GM12878 (cell line): ENCODE results near the gene R3HDM2. TPM values are rescaled to one million over a fixed set of nuclear protein-coding genes. Genes with fewer than 3 reads are reported as not detected.

Source experiments
- ATAC-seq: fragments of 200-7000 bp; cut with Tn5 transposase; 3 replicates; pipeline ENCODE4 v1.9.1; 2020; ENCODE audit warnings: mild to moderate bottlenecking, moderate library complexity
- BruUV-seq: library from RNA; stranded (reverse); fragments of 400-500 nt; replicated peaks from 2 replicates; lab custom pipeline; 2021; lab: Mats Ljungman, UMichigan
- CTCF ChIA-PET: fragments of 300-600 bp; sonication (Branson Sonifier 250); formaldehyde crosslinking; extraction: SDS; loops from one replicate; lab custom pipeline; 2021; ENCODE audit warnings: inconsistent platforms; lab: Yijun Ruan, JAX
- POLR2A ChIA-PET: fragments of 350-600 bp; formaldehyde crosslinking; extraction: SDS; loops from one replicate; lab custom pipeline; 2021; ENCODE audit warnings: inconsistent platforms; lab: Charles Lee
- RAD21 ChIA-PET: fragments of 300-600 bp; sonication (Branson Sonifier 250); formaldehyde crosslinking; loops from one replicate; lab custom pipeline; 2023; ENCODE audit warnings: antibody characterized with exemption; ENCODE audit not compliant: unreplicated experiment; lab: Charles Lee
- SMC1A ChIA-PET: fragments of 300-600 bp; sonication (Branson Sonifier 250); formaldehyde crosslinking; loops from one replicate; lab custom pipeline; 2023; ENCODE audit not compliant: unreplicated experiment, uncharacterized antibody; lab: Charles Lee
- DNase-seq: peaks from one replicate; pipeline ENCODE4 v3.0.0-alpha.2; 2011; ENCODE audit warnings: low read depth, low spot score
- FAIRE-seq: peaks from 3 replicates; lab custom pipeline; 2011; peaks lifted over from hg19 to GRCh38; lab: Jason Lieb, UNC
- H2AFZ ChIP-seq: 2 replicates; pipeline ENCODE4 v1.6.0; 2011; ENCODE audit warnings: low read depth, low read length, control low read depth; ENCODE audit not compliant: control insufficient read depth
- H3K27ac ChIP-seq: 2 replicates; pipeline ENCODE4 v1.5.1; 2011; ENCODE audit warnings: control low read depth; ENCODE audit not compliant: control insufficient read depth, insufficient read depth
- H3K27me3 ChIP-seq, 2 experiments: replicated peaks in 1 of 2; 2 replicates each; pipeline versions ENCODE4 v1.6.0 to v1.6.1; 2011; ENCODE audit warnings: low read length in 1 of 2; ENCODE audit not compliant: control insufficient read depth in 2 of 2, insufficient read depth in 2 of 2
- H3K36me3 ChIP-seq, 2 experiments: 2 replicates each; pipeline ENCODE4 v1.5.1; 2011; ENCODE audit warnings: low read length in 1 of 2; ENCODE audit not compliant: control insufficient read depth in 2 of 2, insufficient read depth in 2 of 2
- H3K4me1 ChIP-seq: 2 replicates; pipeline ENCODE4 v1.6.1; 2011; ENCODE audit warnings: mild to moderate bottlenecking, low read length, moderate library complexity, mixed read lengths; ENCODE audit not compliant: control insufficient read depth, insufficient read depth
- H3K4me2 ChIP-seq: 2 replicates; pipeline ENCODE4 v1.6.0; 2011; ENCODE audit warnings: control low read depth; ENCODE audit not compliant: control insufficient read depth, insufficient read depth
- H3K4me3 ChIP-seq: fragments of 200-600 bp; sonication (generic); 2 replicates; pipeline ENCODE4 v1.5.1; 2016
- H3K79me2 ChIP-seq: 2 replicates; pipeline ENCODE4 v1.6.0; 2011; ENCODE audit warnings: low read length; ENCODE audit not compliant: control insufficient read depth, insufficient read depth
- H3K9ac ChIP-seq: 2 replicates; pipeline ENCODE4 v1.8.0; 2011; ENCODE audit warnings: low read length, control low read depth, mixed read lengths; ENCODE audit not compliant: control insufficient read depth, insufficient read depth
- H3K9me3 ChIP-seq: replicated peaks from 3 replicates; pipeline ENCODE4 v1.5.1; 2011; ENCODE audit warnings: mild to moderate bottlenecking, low read length; ENCODE audit not compliant: control insufficient read depth, insufficient read depth
- H4K20me1 ChIP-seq: 2 replicates; pipeline ENCODE4 v1.6.0; 2011; ENCODE audit not compliant: control insufficient read depth, insufficient read depth
- ASH2L ChIP-seq: fragments of 300-600, 200-600 bp; sonication (generic); IDR thresholded peaks from 2 replicates; pipeline ENCODE4 v1.6.1; 2017; ENCODE audit warnings: low read depth, mild to moderate bottlenecking, borderline replicate concordance
- NFYA ChIP-seq: IDR thresholded peaks from 2 replicates; pipeline ENCODE4 v1.6.1; 2011; ENCODE audit warnings: low read depth, mild to moderate bottlenecking, low read length, improper control_type of control experiment, borderline replicate concordance
- RELB ChIP-seq: fragments of 450-650 bp; IDR thresholded peaks from 2 replicates; pipeline ENCODE4 v1.6.1; 2017; ENCODE audit warnings: low read depth, mild to moderate bottlenecking, moderate library complexity
- WGBS: methylation state at CpG from one replicate; pipeline ENCODE4 v1.1.6; 2016; ENCODE audit warnings: low lambda C conversion rate; ENCODE audit not compliant: insufficient replicate concordance, insufficient coverage; ENCODE audit errors: missing lambda C conversion rate; 5-methylcytosine and 5-hydroxymethylcytosine counted together
- in situ Hi-C: fragments of 300-500 bp; cut with MboI; formaldehyde crosslinking; loops from 9 replicates; pipeline ENCODE4 v1.14.3; 2018; ENCODE audit warnings: mixed read lengths
- intact Hi-C: fragments of 100-400 bp; cut with micrococcal nuclease; formaldehyde crosslinking; loops from one replicate; pipeline ENCODE4 v1.14.2; 2022; ENCODE audit not compliant: unreplicated experiment
- polyA plus RNA-seq, 11 experiments: library from polyadenylated mRNA; depleted of rRNA in 4 of 11; unstranded in 6 of 11; stranded (reverse) in 5 of 11; fragments of >200 nt; fragmentation: Nextera tagmentation in 4 of 11; fragmentation: Illumina TruSeq in 1 of 11; extraction: Ambion mirVana in 4 of 11; extraction: Trizol in 1 of 11; gene quantifications; 1 replicate in 1 of 11; 2 replicates in 10 of 11; pipeline versions ENCODE4 v1.2.1 to v1.2.3, GENCODE V29; 2011 to 2016; ENCODE audit warnings: inconsistent platforms in 2 of 11, missing spikeins in 2 of 11, low read depth in 1 of 11
- total RNA-seq, 4 experiments: library from RNA; depleted of rRNA in 3 of 4; stranded (reverse); fragments of >200 nt in 3 of 4; fragmentation: Illumina TruSeq in 1 of 4; extraction: Trizol in 1 of 4; gene quantifications; 2 replicates each; pipeline versions ENCODE4 v1.2.1 to v1.2.3, GENCODE V29; 2013 to 2021
- TF ChIP-seq, protein P1 (sequence below): IDR thresholded peaks from 2 replicates; pipeline ENCODE4 v1.6.1; 2011; ENCODE audit warnings: borderline replicate concordance, low read depth, mild to moderate bottlenecking, moderate library complexity, low read length; ENCODE audit not compliant: insufficient read depth, poor library complexity, severe bottlenecking

R3HDM2 gene
- total and polyA plus RNA-seq, 10 of the 15 experiments (the other 5 are each of a cell fraction or from before 2014, with no cell fraction given), result 4.6 to 26.1 (median 11.2) TPM

DNA sequence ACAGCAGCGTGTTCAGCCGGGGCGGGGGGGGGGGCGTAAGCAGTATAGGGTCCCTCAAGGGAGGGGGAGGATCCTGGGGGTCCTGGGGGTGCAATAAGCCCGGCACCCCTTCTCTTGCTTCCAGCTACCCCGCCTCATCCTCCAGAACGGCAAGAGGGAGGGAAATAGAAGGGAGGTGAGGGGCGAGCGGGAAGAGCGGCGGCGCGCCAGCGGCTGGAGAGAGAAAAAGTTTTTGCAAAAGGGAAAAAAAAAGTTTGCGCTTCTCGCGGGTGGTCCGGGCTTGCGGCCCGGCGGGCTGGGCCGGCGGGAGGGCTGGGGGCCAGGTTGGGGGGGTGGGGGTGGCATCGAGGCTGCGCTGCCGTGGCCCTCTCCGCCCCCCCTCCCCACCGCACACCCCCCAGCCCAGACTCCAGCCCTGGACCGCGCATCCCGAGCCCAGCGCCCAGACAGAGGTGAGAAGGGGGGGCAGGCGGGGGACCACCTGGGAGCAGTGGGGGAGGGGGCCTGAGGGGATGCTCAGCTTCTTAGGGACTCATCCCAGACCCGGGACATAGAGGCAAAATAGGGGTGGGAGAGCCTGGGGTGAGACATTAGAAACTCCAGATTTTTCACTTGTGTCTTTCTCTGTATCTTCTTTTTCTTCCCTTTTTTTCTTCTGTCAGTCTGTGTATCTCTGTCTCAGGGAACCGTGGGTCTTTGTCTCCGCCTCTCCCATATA lies 29.1 kb upstream of the R3HDM2 start, which contains the start of gene GLI1:
GLI1 (plus strand) TSS at position 36 of the 718 bp plus-strand sequence. CDS start 3,907 bp downstream, outside the sequence.
- TF ChIP-seq RELB, result 0 out of 2 replicates have a peak, but pooled peaks have one; percentile 10
- TF ChIP-seq ASH2L, result no peak
- TF ChIP-seq, protein P1, sequence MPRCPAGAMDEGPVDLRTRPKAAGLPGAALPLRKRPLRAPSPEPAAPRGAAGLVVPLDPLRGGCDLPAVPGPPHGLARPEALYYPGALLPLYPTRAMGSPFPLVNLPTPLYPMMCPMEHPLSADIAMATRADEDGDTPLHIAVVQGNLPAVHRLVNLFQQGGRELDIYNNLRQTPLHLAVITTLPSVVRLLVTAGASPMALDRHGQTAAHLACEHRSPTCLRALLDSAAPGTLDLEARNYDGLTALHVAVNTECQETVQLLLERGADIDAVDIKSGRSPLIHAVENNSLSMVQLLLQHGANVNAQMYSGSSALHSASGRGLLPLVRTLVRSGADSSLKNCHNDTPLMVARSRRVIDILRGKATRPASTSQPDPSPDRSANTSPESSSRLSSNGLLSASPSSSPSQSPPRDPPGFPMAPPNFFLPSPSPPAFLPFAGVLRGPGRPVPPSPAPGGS, result no peak
- no peak for TF ChIP-seq NFYA
- Histone ChIP-seq H3K9me3 (no peaks in the 10 kb centered on the region), H3K36me3 (no peaks in the 10 kb centered on the region), H3K79me2 (no peaks in the 10 kb centered on the region), H3K9ac (peak within 1 kb of the TSS; percentile 71), H4K20me1 (0 out of 2 replicates have a peak, but pooled peaks cover 2% of the 10 kb centered on the region), H3K4me1 (peaks cover 38% of the 10 kb centered on the region), H3K4me2 (peak within 1 kb of the TSS; percentile 100), H3K27ac (peak within 1 kb of the TSS; percentile 79), H2AFZ (peak within 1 kb of the TSS; percentile 97), H3K4me3 (peak within 1 kb of the TSS; percentile 85), H3K27me3 (0 out of 4 replicates have a peak, but pooled peaks cover 0 to 4% of the 10 kb centered on the region in 2 experiments)
- ChIA-PET RAD21 (interaction anchor here (0.6 to 4.7 kb wide), 15 partner anchors 6 to 217 kb away, joined by 3 to 35 read pairs (median 4); partner anchors contain the start of genes ARHGAP9 and INHBE), POLR2A (interaction anchor here (0.9 to 3.0 kb wide), 5 partner anchors 8 to 230 kb away, joined by 3 to 16 read pairs (median 4); partner anchors contain the start of gene SHMT2), CTCF (interaction anchor here (0.8 to 11.0 kb wide), 29 partner anchors 7 to 285 kb away, joined by 3 to 540 read pairs (median 5); partner anchors contain the start of genes ARHGAP9, INHBE, MBD6 and TSPAN31), SMC1A (interaction anchor here (0.7 to 2.4 kb wide), 15 partner anchors 10 to 322 kb away, joined by 3 to 11 read pairs (median 6); partner anchors contain the start of genes ARHGAP9, DCTN2 and DDIT3)
- DNase-seq, result no peak
- WGBS, result 0% methylated on average over 13 of the region's 36 CpGs
- FAIRE-seq, result peak; percentile 38
- in situ Hi-C loops, result loop anchor here (5.0 to 10.0 kb wide), 2 partner anchors 145 to 198 kb away; no protein-coding TSS in a partner anchor
- no TSS peak for BruUV-seq
- intact Hi-C loops, result loop anchor here (5.0 kb wide), 2 partner anchors 62 to 162 kb away; partner anchors contain the start of genes DDIT3 and MBD6
- 0 out of 3 replicates have a peak, but pooled peaks have one; percentile 4 for ATAC-seq
